Upper lobe of right lung (tissue), 1 donor: ENCODE data around the gene RITA1. TPM values are rescaled to one million over a fixed set of nuclear protein-coding genes. Genes with fewer than 3 reads are reported as not detected.

Source experiments
- ATAC-seq: fragments of 200-7000 bp; cut with Tn5 transposase; one replicate; pipeline ENCODE4 v1.9.1; 2020; ENCODE audit warnings: mild to moderate bottlenecking, moderate library complexity
- DNase-seq: peaks from one replicate; pipeline ENCODE4 v3.0.0-alpha.2; 2020
- H3K27ac ChIP-seq: fragments of 200-600 bp; one replicate; pipeline ENCODE4 v1.8.0; 2022
- H3K27me3 ChIP-seq: fragments of 200-600 bp; one replicate; pipeline ENCODE4 v1.8.0; 2022; ENCODE audit warnings: mild to moderate bottlenecking
- H3K36me3 ChIP-seq: fragments of 200-600 bp; one replicate; pipeline ENCODE4 v1.8.0; 2022
- H3K4me1 ChIP-seq: fragments of 200-600 bp; one replicate; pipeline ENCODE4 v1.8.0; 2022
- H3K4me3 ChIP-seq: fragments of 200-600 bp; one replicate; pipeline ENCODE4 v1.8.0; 2022; ENCODE audit warnings: mild to moderate bottlenecking
- H3K9me3 ChIP-seq: fragments of 200-600 bp; one replicate; pipeline ENCODE4 v1.8.0; 2022
- intact Hi-C: fragments of 100-400 bp; cut with DNase I; formaldehyde crosslinking; loops from one replicate; pipeline ENCODE4 v1.11.0; 2022
- total RNA-seq: library from RNA; stranded (reverse); fragmentation: NEBNext Ultra II Directional; extraction: Animal tissue kit (Norgen Biotek cat#: 25700); gene quantifications from one replicate; pipeline ENCODE4 v1.2.1, GENCODE V29; 2021
- TF ChIP-seq, protein P1 (sequence below): fragments of 200-600 bp; IDR thresholded peaks from one replicate; pipeline ENCODE4 v1.8.0; 2022; ENCODE audit warnings: antibody characterized with exemption
- donor health status: DM: no; HTN: yes; CAD: no; lungs with severe emphysema.

The RITA1 gene
- total RNA-seq, 1 donor from 2014 or later, result 16.4 TPM

DNA sequence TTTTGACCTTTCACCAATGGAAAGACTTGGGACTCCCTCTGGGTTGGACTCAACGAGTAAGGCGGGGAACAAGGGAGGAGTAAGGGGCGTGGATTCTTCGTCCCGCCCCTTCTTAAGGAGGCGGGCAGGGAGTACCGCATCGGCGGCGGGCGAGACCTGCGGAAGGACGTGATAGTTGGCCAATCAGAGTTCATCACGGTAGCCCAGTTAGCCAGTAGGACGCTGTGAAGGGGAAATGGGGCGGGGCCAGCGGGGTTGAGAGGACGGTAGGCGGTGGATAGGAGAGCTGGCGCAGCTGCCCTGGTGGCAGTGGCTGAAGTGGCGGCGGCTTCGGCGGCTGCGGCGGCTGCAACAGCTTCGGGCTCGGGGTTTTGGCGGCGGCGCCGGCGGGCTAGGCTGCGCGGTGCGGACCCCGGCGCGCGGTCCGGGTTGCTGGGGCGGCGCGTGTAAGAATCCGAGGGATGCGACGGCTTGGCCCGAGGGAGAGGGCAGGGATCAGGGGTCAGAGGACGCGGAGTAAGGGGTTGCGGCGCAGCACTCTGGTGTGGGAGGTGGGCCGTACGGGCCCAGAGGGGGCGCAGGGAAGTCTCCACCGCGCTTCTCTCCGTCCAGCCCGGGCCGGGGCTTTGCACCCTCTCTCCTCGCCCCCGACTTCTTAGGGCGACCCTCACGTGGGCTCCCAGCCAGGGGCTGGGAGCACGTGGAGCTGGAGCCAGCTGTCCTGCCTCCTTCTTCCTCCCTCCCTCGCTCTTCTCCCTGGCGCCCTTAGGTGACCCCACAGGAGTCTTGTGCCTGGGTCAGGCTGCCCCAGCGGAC is 35.9 kb downstream of the RITA1 start, which contains the start of gene TPCN1:
TPCN1 (plus strand) TSS at position 284 of the 816 bp plus-strand sequence. CDS start 5,389 bp downstream, outside the sequence.
- Histone ChIP-seq H3K4me1 (peaks cover 32% of the 10 kb centered on the region), H3K27me3 (no peaks in the 10 kb centered on the region), H3K4me3 (peak within 1 kb of the TSS; percentile 86), H3K27ac (peak within 1 kb of the TSS; percentile 96), H3K9me3 (no peaks in the 10 kb centered on the region), H3K36me3 (no peaks in the 10 kb centered on the region)
- ATAC-seq (peak; percentile 97), DNase-seq (peak; percentile 100)
- TF ChIP-seq, protein P1, sequence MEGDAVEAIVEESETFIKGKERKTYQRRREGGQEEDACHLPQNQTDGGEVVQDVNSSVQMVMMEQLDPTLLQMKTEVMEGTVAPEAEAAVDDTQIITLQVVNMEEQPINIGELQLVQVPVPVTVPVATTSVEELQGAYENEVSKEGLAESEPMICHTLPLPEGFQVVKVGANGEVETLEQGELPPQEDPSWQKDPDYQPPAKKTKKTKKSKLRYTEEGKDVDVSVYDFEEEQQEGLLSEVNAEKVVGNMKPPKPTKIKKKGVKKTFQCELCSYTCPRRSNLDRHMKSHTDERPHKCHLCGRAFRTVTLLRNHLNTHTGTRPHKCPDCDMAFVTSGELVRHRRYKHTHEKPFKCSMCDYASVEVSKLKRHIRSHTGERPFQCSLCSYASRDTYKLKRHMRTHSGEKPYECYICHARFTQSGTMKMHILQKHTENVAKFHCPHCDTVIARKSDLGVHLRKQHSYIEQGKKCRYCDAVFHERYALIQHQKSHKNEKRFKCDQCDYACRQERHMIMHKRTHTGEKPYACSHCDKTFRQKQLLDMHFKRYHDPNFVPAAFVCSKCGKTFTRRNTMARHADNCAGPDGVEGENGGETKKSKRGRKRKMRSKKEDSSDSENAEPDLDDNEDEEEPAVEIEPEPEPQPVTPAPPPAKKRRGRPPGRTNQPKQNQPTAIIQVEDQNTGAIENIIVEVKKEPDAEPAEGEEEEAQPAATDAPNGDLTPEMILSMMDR, result no peak
- intact Hi-C loops, result no loop called here

DNA sequence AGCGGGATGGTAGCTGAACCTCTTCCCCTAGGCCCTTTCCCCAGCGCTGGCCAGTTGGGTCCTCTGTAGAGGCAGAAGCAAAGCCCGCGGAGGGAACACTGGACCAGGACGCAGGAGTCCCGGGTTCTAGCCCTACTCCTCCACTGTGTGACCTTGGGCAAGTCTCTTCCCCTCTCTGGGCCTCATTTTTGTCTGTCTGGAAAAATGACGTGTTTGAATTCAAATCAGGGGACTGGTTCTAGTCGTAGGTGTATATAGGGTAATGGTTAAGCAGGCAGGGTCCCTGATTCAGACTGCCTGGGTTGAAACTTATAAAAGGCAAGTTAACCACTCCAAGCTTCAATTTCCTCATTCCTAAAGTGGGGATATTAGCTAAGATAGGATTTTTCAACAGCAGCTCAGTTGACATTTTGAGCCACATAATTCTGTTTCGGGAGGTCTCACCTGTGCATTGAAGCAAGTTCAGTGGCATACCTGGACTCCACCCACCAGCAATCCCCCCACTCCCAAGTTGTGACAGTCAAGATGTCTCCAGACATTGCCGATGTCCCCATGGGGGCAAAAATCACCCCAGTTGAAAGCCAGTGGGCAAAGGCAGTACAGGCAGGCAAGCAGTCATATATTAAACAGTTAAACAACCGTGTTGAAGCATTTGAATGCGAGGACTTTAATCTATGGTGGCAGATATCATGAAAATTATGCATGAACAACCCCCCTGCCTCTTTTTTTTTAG is 36.6 kb downstream of the RITA1 start:
- Histone ChIP-seq H3K9me3 (no peaks in the 10 kb centered on the region), H3K27me3 (no peaks in the 10 kb centered on the region), H3K4me1 (peaks cover 30% of the 10 kb centered on the region), H3K27ac (peak overlapping the region; percentile 96), H3K36me3 (peaks cover 6% of the 10 kb centered on the region), H3K4me3 (peak overlapping the region; percentile 86)
- DNase-seq (no peak), ATAC-seq (no peak)
- intact Hi-C loops, result no loop called here
- TF ChIP-seq, protein P1, result no peak

DNA sequence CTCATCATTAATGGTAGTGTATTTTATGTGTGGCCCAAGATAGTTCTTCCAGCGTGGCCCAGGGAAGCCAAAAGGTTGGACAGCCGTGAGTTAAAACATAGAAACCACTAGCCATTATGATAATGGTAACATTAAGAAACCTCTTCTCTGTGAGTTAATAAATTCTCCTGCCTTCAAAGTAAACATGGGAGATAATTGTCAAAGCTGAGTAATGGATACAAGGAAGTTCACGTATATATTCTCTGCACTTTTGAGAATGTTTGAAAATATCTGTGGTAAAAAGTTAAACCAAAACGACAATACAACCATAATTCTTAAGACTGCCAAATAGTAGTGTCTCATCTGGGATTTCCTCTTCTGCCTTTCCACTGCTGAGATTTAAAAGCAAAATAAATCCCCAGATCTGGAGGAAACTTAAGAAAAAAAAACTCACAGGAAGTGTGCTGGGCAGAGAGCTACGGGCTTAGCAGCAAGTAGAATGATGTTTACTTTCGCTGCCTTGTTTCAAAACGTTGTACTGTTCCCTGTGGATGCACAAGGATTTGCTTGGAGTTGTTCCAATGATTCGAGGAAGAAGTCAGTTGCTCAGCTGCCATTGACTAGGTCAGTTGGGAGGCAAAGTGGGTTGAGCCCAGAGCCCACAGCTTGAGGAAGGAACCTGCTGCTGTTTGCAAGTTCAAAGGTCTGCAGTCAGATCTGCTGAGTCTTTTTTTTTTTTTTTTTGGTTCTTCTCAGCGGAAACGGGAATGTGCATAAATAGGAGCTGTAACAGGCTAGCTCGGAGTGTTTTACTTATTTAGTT is 37.4 kb downstream of the RITA1 start:
- intact Hi-C loops, result no loop called here
- H3K4me1 ChIP-seq, result peaks cover 32% of the 10 kb centered on the region
- H3K9me3 ChIP-seq, result no peaks in the 10 kb centered on the region
- TF ChIP-seq, protein P1, result no peak
- H3K27me3 ChIP-seq, result no peaks in the 10 kb centered on the region
- H3K27ac ChIP-seq, result peak overlapping the region; percentile 96
- H3K36me3 ChIP-seq, result peaks cover 13% of the 10 kb centered on the region
- H3K4me3 ChIP-seq, result peak overlapping the region; percentile 86
- DNase-seq (no peak), ATAC-seq (peak; percentile 27)

DNA sequence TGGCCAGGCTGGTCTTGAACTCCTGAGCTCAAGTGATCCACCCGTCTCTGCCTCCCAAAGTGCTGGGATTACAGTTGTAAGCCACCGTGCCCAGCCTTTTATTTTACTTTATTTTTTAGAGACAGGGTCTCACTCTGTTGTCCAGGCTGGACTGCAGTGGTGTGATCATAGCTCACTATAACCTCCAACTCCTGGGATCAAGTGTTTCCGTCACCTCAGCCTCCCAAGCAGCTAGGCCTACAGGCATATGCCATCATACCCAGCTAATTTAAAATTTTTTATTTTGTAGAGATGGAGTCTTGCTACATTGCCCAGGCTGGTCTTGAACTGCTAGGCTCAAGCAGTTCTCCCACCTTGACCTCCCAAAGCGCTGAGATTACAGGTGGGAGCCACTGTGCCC is 39.4 kb downstream of the RITA1 start:
- Histone ChIP-seq H3K9me3 (no peaks in the 10 kb centered on the region), H3K4me3 (no peak overlapping the region), H3K4me1 (peaks cover 44% of the 10 kb centered on the region), H3K27me3 (no peaks in the 10 kb centered on the region), H3K36me3 (peaks cover 31% of the 10 kb centered on the region), H3K27ac (no peak overlapping the region)
- ATAC-seq (no peak), DNase-seq (no peak)
- TF ChIP-seq, protein P1, result no peak
- intact Hi-C loops, result no loop called here
